ENCODE results near the gene IL17RB.

IL17RB gene

DNA sequence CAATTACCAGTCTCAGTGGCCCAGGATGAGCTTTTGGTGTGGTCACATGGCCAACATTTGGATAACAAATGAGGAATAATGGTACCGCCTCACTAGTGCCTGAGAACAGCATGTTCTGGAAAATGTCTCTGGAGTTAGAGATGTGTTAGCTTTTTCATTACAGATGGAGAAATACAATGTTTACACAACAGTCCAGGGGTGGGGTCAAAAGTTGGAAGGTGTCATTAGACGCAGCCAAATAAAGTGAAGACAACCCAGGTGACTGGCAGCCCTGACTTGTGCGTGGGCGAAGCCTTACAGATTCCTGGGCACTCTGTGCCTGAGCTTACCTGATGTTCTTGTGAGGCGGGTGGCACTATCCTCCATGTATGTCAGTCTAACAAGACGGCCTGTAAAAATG lies 12.8 kb downstream of the IL17RB start:
- no peak for DNase-seq (ENCODE audit: low spot score)

- no peak for DNase-seq (ENCODE audit: low spot score)
Measured at GRCh38 chr3:53860196-53860595, 13.8 kb downstream of the IL17RB start.

DNA sequence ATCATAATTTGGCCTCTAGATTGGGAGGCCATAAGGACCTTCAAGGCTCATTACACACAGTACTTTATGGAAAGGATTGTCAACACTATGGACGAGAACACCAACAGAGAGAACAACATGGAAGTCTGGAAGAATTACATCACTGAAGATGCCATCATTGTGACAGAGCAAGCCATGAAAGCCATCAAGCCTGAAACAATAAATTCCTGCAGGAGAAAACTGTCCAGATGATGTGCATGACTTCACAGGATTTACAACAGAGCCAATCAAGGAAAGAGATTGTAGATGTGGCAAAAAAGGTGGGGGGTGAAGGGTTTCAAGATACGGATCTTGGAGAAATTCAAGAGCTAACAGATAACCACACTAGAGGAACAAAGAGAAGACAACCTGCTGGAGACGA lies 15.9 kb downstream of the IL17RB start:
- DNase-seq (ENCODE audit: low spot score) = no peak

DNA sequence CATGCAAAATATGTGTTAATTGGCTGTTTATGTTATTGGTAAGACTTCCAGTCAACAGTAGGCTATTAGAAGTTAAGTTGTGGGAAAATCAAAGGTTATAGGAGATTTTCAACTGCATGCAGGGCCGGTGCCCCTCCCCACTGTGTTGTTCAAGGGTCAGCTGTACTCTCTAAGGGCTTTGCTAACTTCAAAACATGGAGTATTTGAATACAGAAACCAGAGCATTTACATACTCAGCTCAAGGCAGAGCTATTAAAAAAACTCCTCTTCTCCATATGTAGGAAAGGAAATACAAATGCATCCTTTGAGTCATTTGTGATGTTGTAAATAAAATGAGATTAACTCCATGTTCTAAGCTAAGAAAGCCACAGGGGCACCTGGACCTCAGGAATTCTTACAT lies 16.8 kb downstream of the IL17RB start:
- DNase-seq (ENCODE audit: low spot score) = no peak

GRCh38 chr3:53865732-53866499 lies 19.5 kb downstream of the IL17RB start:
- no peak for DNase-seq (ENCODE audit: low spot score)

- no peak for DNase-seq (ENCODE audit: low spot score)
Measured at GRCh38 chr3:53880396-53881345, 34.3 kb downstream of the IL17RB start.

DNA sequence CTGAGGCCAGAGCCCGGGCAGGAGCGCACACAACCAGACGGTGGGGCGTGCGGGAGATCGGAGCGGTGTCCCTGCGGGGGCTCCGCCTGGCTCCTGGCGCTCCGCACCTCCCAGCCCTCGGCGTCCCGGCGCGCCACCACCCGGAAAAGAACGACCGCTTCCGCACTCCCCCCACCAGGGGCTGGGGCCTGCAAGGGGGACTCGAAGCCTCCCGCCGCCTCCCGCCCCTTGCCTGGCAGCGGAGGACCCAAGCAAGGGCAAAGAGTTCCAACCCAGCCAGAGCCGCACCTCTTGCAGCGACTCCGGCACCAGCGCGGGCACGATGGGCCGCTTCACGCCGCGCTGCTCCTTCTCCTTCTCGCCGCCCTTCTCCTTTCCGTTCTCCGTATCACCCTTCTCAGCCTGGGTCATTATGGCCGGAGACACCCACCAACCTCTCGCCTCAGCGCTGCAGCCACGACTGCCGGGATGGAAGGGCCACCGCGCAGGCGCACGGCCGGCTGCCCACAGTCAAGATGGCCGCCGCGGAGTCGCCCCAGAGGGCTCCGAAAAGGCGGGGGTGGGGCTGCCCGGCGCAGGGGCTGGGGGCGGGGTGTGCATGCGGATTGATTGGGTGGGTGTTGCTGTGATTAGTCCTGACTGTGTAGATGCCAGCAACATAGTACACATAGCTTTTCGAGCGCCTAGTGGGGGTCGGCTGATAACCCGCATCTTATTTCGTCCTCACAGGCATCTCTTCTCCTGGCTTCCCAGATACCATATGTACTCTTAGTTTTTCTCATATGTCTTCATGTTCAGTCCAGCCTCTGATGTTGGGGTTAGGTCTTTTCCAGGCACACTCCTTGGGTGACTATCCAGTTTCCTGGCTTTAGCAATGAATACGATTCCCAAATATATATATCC lies 35.6 kb downstream of the IL17RB start, which contains the start of gene ACTR8:
TSS of gene ACTR8 (minus strand) at position 462 of the 903 bp plus-strand sequence. CDS start at position 411, 51 bp downstream.
- DNase-seq (ENCODE audit: low spot score) = peak; percentile 75

DNA sequence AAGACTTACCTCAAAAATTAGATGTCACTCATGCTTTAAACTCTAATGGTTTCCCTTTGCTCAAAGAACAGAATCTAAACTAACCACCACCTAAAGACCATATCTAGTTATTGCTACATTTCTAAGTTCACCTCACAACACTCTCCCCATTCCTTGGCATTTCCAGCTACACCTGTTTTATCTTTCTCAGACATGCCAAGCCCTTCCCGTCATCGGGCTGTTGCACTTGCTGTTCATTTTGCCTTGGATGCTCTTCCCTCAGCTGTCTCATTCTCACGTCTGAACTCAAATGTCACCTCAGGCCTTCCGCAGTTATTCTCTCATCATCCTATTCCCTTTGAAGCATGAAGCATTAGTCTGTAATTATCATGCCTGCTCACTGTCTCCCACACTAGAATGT lies 36.6 kb downstream of the IL17RB start:
- DNase-seq (ENCODE audit: low spot score) = no peak

- DNase-seq (ENCODE audit: low spot score) = no peak
Measured at GRCh38 chr3:53884623-53885022, 38.3 kb downstream of the IL17RB start.

- DNase-seq (ENCODE audit: low spot score) = peak; percentile 77
Measured at GRCh38 chr3:53885239-53885638, 38.9 kb downstream of the IL17RB start.

- DNase-seq (ENCODE audit: low spot score) = no peak
Measured at GRCh38 chr3:53887446-53887845, 41.1 kb downstream of the IL17RB start.

GRCh38 chr3:53888232-53888631 lies 41.9 kb downstream of the IL17RB start:
- DNase-seq (ENCODE audit: low spot score) = no peak

DNA sequence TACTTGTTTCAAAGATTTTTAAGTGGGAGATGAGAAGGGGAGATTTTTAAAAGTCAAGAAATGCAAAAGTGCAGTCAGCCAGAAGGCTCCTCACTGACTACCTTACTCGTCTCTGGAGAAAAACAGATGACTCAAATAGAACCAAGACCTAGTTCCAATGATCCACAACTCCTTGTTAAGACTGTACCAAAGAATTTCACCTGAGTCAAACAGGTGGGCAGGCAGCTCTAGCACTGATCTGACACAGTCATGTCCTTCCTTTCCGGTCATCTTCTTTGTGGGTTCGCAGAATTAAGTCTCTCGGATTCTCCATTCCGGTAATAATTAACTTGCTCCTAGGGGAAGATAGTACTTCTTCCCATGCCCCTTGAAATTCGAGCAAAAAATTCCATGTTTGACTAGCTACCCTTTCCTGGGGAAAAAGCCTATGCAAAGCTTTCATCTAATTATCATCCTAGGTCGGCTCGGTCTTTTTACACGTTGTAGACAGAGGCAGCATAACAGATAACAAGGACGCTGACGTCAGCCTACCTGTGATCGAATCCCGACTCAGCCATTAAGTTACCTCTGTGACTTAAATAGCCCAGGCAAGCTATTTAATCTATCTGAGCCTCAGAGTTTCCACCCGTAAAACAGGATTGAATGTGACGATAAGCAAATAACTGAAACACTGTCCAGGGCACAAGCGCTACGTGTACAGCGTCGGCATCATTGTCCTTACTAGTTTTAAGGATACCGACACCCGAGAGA lies 44.5 kb downstream of the IL17RB start:
- peak; percentile 40 for DNase-seq (ENCODE audit: low spot score)

DNA sequence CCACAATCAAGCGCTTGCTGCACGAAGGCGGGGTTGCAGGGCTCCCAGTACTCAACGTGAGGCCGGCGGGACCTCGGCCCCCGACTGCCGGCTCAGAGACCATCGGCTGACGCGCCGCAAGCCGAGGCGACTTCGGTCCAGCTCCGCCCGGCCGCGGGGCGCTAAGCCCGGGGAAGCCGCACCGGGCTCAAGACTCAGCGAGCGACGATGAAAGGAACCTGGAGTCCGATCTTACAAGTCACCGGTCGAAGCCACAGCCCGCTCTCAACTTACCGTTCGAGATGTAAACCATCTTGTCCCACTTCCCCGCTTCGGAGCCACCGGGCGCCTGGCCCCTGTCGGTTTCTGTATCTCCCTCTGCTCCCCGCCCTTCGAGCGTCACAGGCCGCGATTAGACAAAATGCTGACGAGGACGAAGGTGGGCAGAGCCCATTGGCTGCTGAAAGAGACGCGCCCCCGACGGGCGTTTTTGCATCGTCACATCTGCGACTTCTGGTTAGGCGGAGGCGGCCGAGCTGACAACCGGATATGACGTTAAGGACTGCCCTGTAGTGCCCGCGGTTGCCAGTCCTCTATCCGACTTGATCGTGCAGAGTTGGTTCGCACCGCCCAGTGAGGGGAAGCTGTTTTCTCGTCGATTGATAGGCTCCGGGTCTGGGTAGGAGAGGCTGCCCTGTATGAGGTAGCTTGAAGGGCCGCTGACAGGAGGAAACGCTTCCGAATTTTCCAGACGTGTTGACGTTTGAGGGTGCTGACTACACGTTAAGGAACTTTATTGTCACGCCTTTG lies 45.3 kb downstream of the IL17RB start, which contains the start of gene SELENOK:
TSS of gene SELENOK (minus strand) at position 363 of the 789 bp plus-strand sequence.
- DNase-seq (ENCODE audit: low spot score) = peak; percentile 100

DNA sequence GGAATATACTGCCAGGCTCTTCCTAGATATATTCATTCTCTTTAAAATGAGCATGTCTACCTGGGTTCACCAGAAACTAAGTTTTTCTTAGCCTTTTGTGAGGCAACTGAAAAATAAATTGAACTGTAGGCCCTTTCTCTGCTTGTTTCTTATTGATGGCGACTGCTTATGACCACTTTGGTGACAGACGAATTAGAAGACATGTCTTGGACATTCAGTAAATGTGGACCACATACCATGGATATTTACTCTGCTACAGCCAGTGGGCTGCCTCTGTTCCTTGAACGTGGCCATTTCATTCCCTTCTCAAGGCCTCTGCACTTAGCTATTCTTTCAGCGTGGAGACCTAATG lies 45.9 kb downstream of the IL17RB start:
- DNase-seq (ENCODE audit: low spot score) = no peak

DNA sequence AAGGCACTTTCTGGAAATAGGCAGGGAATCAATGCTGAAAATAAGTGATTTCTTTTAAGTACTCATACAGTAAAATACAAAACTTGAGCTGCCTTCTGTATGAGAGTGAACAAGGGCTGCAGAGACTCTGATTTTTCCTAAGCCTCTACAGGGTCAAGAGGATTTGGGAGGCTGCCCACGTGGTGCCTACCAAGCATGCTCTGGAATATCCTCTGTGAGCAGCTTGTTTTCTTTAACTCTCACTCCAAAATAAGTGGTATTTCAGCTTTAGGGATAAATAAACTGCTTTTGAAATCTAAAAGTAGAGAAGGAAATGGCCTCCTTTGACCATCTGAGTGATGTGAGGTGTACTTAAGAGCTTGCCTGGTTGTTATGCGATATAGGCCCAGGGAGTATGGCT lies 53.4 kb downstream of the IL17RB start:
- DNase-seq (ENCODE audit: low spot score) = no peak

- DNase-seq (ENCODE audit: low spot score) = no peak
Measured at GRCh38 chr3:53900666-53901331, 54.4 kb downstream of the IL17RB start.

DNA sequence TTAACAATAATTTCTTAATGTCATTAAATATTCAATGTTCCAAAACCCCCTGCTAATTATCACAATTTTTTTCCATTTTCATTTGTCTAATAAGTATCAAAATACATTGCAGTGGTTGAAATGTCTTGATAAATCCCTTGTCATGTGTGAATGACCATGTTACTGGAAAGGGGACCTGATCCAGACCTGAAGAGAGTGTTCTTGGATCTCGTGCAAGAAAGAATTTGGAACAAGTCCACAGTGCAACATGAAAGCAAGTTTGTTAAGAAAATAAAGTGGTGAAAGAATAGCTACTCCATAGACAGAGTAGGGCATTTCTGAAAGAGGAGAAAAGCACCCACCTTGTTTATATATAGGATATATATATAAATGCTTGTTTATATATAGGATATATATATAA lies 55.7 kb downstream of the IL17RB start:
- DNase-seq (ENCODE audit: low spot score) = no peak

DNA sequence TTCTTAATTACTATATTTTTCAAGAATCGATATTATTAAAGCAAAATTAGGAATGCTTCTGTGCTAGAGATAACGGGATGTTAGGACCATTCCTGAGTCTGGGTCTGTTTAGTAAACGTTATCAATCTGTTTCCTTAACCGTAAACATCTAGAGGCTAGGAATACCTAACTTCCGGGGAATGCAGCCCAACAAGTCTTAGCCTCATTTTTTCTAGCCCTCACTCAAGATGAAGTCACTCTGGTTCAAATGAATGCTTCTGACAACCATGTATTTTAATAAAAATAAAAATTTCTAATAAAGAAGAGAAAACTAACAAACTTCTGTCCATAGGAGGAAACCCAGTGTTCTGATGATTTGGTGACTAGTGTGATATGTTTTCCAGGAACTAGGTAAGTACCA lies 56.3 kb downstream of the IL17RB start:
- no peak for DNase-seq (ENCODE audit: low spot score)

DNA sequence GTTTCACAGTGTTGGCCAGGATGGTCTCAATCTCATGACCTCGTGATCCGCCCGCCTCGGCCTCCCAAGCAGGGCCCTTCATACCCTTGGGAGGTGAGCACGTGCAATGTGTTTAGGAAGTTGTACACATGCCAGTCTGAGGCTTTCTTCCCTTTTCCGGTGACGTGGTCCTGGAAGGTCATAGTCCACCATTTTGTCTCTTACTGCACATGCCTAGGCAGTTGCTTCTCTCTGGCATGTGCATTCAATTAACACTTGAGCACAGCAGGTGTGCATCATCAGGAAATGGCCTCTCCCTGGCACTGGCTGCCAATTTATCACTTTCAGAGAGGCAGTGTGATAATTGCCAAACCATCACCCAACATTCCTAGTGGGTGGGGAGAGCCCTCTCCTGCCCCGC lies 67.0 kb downstream of the IL17RB start:
- no peak for DNase-seq (ENCODE audit: low spot score)
